Measurements from ENCODE around the gene SH3BGRL. TPM values are rescaled to one million over a fixed set of nuclear protein-coding genes. Genes with fewer than 3 reads are reported as not detected.
"Not testable (repeated sequence)": the region's sequence is repeated elsewhere in the genome, so short reads cannot be mapped to it uniquely, and the experiment has no call there.

Gene SH3BGRL
- polyA plus RNA-seq, 2 donors, result 36.9 to 46.7 TPM

DNA sequence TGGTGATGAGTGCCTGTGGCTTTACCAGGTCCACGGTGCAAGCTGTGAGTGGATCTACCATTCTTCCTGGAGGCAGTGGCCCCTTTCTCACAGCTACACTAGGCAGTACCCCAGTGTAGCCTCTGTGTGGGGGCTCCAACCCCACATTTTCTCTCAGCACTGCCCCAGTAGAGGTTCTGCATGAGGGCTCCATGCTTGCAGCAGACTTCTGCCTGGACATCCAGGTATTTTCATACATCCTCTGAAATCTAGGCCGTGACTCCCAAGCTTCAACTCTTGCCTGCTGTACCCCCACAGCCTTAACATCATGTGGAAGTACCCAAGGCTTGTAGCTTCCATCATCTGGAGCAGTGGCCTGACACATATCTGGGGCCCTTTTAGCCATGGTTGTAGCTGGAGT, 90.1 kb downstream of the SH3BGRL start:
- Histone ChIP-seq H3K4me3 (ENCODE audit: low read depth in 1 of 2, low read length in 2 of 2) (no peak overlapping the region), H3K27ac (ENCODE audit: low read depth in 2 of 2, low read length in 1 of 2) (no peak overlapping the region), H3K27me3 (ENCODE audit: control insufficient read depth in 1 of 2, insufficient read depth in 2 of 2, low read length in 2 of 2) (no peaks in the 10 kb centered on the region), H3K36me3 (ENCODE audit: control insufficient read depth in 2 of 2, insufficient read depth in 2 of 2, low read length in 1 of 2) (peaks cover 0 to 3% of the 10 kb centered on the region in 2 donors), H3K9me3 (ENCODE audit: control insufficient read depth in 2 of 2, insufficient read depth in 1 of 2, low read depth in 1 of 2, low read length in 1 of 2) (peaks cover 3 to 5% of the 10 kb centered on the region in 2 donors), H3K4me1 (ENCODE audit: control insufficient read depth in 2 of 2, insufficient read depth in 2 of 2, low read length in 1 of 2) (no peaks in the 10 kb centered on the region)
- 97 to 98% methylated on average over 2 of the region's 2 CpGs for WGBS, 2 donors

DNA sequence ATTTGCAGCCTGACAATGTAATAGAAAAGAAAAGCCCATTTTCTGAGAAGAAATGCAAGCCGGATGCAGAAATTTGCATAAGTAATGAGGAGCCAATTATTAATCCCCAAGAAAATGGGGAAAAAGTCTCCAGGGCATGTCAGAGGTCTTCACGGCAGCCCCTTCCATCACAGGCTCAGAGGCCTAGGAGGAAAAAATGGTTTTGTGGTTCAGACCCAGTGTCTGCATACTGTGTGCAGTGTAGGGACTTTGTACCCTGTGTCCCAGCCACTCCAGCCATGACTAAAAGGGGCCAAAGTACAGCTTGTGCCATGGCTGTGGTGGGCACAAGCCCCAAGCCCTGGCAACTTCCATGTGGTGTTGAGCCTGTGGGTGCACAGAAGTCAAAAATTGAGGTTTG, 92.2 kb downstream of the SH3BGRL start:
- WGBS, 2 donors, result 93 to 98% methylated on average over 2 of the region's 2 CpGs
- Histone ChIP-seq H3K27me3 (ENCODE audit: control insufficient read depth in 1 of 2, insufficient read depth in 2 of 2, low read length in 2 of 2) (no peaks in the 10 kb centered on the region), H3K27ac (ENCODE audit: low read depth in 2 of 2, low read length in 1 of 2) (no peak overlapping the region)

DNA sequence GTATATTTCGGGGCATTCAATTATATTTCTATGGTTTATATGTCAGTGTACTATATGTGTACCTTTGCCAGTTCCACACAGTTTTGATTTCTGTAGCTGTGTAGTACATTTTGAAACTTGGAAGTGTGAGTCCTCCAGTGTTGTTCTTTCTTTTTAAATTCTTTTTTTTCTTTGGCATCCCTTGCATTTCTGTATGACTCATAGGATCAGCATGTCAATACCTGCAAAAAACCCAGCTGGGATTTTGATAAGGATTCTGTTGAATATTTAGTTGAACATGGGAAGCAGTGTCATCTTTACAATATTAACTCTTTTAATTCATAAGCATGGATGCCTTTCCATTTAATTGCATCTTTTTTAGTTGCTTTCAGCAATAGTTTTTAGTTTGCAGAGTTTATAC, 100.0 kb downstream of the SH3BGRL start:
- Histone ChIP-seq H3K9me3 (ENCODE audit: control insufficient read depth in 2 of 2, insufficient read depth in 1 of 2, low read depth in 1 of 2, low read length in 1 of 2) (no peaks in the 10 kb centered on the region), H3K4me3 (ENCODE audit: low read depth in 1 of 2, low read length in 2 of 2) (no peak overlapping the region), H3K36me3 (ENCODE audit: control insufficient read depth in 2 of 2, insufficient read depth in 2 of 2, low read length in 1 of 2) (no peaks in the 10 kb centered on the region), H3K27ac (ENCODE audit: low read depth in 2 of 2, low read length in 1 of 2) (no peak overlapping the region), H3K27me3 (ENCODE audit: control insufficient read depth in 1 of 2, insufficient read depth in 2 of 2, low read length in 2 of 2) (no peaks in the 10 kb centered on the region), H3K4me1 (ENCODE audit: control insufficient read depth in 2 of 2, insufficient read depth in 2 of 2, low read length in 1 of 2) (no peaks in the 10 kb centered on the region)
- WGBS, 2 donors, result 59 to 64% methylated on average over 1 of the region's 1 CpG

More for the DNA sequence above, 92.2 kb downstream of the SH3BGRL start:
- Histone ChIP-seq H3K4me3 (ENCODE audit: low read depth in 1 of 2, low read length in 2 of 2) (no peak overlapping the region), H3K9me3 (ENCODE audit: control insufficient read depth in 2 of 2, insufficient read depth in 1 of 2, low read depth in 1 of 2, low read length in 1 of 2) (peaks cover 3 to 5% of the 10 kb centered on the region in 2 donors), H3K36me3 (ENCODE audit: control insufficient read depth in 2 of 2, insufficient read depth in 2 of 2, low read length in 1 of 2) (peaks cover 0 to 3% of the 10 kb centered on the region in 2 donors), H3K4me1 (ENCODE audit: control insufficient read depth in 2 of 2, insufficient read depth in 2 of 2, low read length in 1 of 2) (no peaks in the 10 kb centered on the region)

DNA sequence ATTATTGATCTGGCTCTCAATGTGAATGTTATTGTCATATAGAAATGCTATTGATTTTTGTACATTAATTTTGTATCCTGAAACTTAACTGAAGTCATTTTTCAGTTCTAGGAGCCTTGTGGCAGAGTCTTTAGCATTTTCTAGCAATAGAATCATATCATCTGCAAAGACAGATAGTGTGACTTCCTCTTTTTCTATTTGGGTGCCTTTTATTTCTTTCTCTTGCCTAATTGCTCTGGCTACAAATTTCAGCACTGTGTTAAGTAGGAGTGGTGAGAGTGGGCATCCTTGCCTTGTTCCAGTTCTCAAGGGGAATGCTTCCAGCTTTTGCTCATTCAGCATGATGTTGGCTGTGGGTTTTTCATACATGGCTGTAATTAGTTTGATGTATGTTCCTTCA, 102.7 kb downstream of the SH3BGRL start:
- H3K4me1 ChIP-seq (ENCODE audit: control insufficient read depth in 2 of 2, insufficient read depth in 2 of 2, low read length in 1 of 2), result no peaks in the 10 kb centered on the region
- H3K27ac ChIP-seq (ENCODE audit: low read depth in 2 of 2, low read length in 1 of 2), result no peak overlapping the region
- no peaks in the 10 kb centered on the region for H3K27me3 ChIP-seq (ENCODE audit: control insufficient read depth in 1 of 2, insufficient read depth in 2 of 2, low read length in 2 of 2)
- no peaks in the 10 kb centered on the region for H3K36me3 ChIP-seq (ENCODE audit: control insufficient read depth in 2 of 2, insufficient read depth in 2 of 2, low read length in 1 of 2)
- H3K9me3 ChIP-seq (ENCODE audit: control insufficient read depth in 2 of 2, insufficient read depth in 1 of 2, low read depth in 1 of 2, low read length in 1 of 2), result no peaks in the 10 kb centered on the region
- H3K4me3 ChIP-seq (ENCODE audit: low read depth in 1 of 2, low read length in 2 of 2), result no peak overlapping the region

DNA sequence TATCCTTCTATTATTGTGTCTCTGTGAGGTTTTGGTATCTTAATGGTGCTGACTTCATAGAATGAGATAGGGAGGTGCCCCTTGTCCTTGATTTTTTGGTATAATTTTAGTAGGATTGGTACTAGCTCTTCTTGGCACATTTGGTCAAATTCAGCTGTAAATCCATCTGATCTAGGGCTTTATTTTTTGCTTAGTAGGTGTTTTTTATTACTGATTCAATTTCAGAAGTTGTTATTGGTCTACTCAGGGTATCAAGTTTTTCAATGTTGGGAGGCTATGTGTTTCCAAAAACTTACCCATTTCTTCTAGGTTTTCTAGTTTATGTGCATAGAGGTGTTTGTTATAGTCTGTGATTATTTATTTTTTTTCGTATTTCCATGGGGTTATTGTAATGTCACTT, 103.3 kb downstream of the SH3BGRL start:
- WGBS, 2 donors, result 79 to 90% methylated on average over 1 of the region's 1 CpG
- Histone ChIP-seq H3K4me3 (ENCODE audit: low read depth in 1 of 2, low read length in 2 of 2) (no peak overlapping the region), H3K9me3 (ENCODE audit: control insufficient read depth in 2 of 2, insufficient read depth in 1 of 2, low read depth in 1 of 2, low read length in 1 of 2) (no peaks in the 10 kb centered on the region), H3K27me3 (ENCODE audit: control insufficient read depth in 1 of 2, insufficient read depth in 2 of 2, low read length in 2 of 2) (no peaks in the 10 kb centered on the region), H3K4me1 (ENCODE audit: control insufficient read depth in 2 of 2, insufficient read depth in 2 of 2, low read length in 1 of 2) (no peaks in the 10 kb centered on the region), H3K36me3 (ENCODE audit: control insufficient read depth in 2 of 2, insufficient read depth in 2 of 2, low read length in 1 of 2) (no peaks in the 10 kb centered on the region), H3K27ac (ENCODE audit: low read depth in 2 of 2, low read length in 1 of 2) (no peak overlapping the region)

DNA sequence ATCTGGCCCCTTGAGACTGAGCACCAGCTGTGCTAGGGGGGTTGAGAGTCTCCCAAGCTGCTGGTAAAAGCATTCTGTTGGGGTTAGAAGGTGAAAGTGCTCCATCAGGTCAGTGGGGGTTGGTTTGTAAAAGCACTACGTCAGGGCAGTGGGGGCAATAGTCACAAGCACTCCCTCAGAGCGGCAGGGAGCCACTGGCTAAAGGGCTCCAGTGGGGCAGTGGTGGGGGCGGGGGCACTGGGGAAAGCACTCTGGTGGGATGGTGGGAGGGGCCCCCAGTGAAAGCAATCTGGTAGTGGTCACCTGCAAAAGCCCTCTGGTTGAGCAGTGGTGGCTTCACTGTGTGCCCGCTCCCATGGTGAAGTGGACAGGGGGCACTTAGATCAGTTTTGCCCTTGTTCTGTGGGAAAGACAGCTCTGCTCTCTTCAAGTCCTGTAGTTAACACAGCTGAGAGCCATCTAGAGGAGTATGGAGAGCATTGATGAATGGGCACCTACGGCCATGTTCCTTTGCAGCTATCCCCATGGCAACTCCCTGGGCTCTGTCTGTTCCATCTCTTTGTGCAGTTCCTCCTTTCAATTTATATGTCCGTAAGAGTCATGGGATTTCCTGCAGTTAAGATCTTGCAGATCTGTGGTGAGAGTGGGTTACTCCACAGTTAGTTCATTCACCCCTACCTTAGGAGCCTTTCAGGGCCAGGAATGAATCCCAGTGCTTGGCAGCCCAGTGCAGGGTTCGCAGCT, 106.4 kb downstream of the SH3BGRL start:
- no peaks in the 10 kb centered on the region for H3K4me1 ChIP-seq (ENCODE audit: control insufficient read depth in 2 of 2, insufficient read depth in 2 of 2, low read length in 1 of 2)
- 82 to 91% methylated on average over 7 of the region's 7 CpGs for WGBS, 2 donors
- no peaks in the 10 kb centered on the region for H3K27me3 ChIP-seq (ENCODE audit: control insufficient read depth in 1 of 2, insufficient read depth in 2 of 2, low read length in 2 of 2)
- no peaks in the 10 kb centered on the region for H3K9me3 ChIP-seq (ENCODE audit: control insufficient read depth in 2 of 2, insufficient read depth in 1 of 2, low read depth in 1 of 2, low read length in 1 of 2)
- H3K36me3 ChIP-seq (ENCODE audit: control insufficient read depth in 2 of 2, insufficient read depth in 2 of 2, low read length in 1 of 2), result no peaks in the 10 kb centered on the region
- no peak overlapping the region for H3K27ac ChIP-seq (ENCODE audit: low read depth in 2 of 2, low read length in 1 of 2)
- no peak overlapping the region for H3K4me3 ChIP-seq (ENCODE audit: low read depth in 1 of 2, low read length in 2 of 2)

DNA sequence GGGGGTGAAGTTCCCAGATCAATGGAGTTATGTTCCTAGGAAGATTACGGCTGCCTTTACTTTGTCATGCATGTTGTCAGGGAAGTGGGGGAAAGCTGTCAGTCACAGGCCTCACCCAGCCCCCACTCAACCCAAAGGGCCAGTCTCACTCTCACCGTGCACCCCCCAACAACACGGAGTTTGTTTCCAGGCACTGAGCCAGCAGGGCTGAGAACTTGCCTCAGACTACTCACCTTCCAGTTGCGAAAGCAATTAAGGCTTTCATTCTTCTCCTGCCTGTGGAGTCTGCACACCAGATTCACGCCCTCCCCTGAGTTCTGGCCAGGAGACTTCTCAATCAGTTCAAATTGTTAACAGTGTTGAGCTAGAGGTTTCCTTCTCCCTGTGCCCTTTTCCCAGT, 114.3 kb downstream of the SH3BGRL start:
- Histone ChIP-seq H3K27me3 (ENCODE audit: control insufficient read depth in 1 of 2, insufficient read depth in 2 of 2, low read length in 2 of 2) (no peaks in the 10 kb centered on the region), H3K4me1 (ENCODE audit: control insufficient read depth in 2 of 2, insufficient read depth in 2 of 2, low read length in 1 of 2) (no peaks in the 10 kb centered on the region), H3K4me3 (ENCODE audit: low read depth in 1 of 2, low read length in 2 of 2) (no peak overlapping the region), H3K9me3 (ENCODE audit: control insufficient read depth in 2 of 2, insufficient read depth in 1 of 2, low read depth in 1 of 2, low read length in 1 of 2) (no peaks in the 10 kb centered on the region), H3K27ac (ENCODE audit: low read depth in 2 of 2, low read length in 1 of 2) (no peak overlapping the region), H3K36me3 (ENCODE audit: control insufficient read depth in 2 of 2, insufficient read depth in 2 of 2, low read length in 1 of 2) (no peaks in the 10 kb centered on the region)
- 65 to 75% methylated on average over 5 of the region's 5 CpGs for WGBS, 2 donors

DNA sequence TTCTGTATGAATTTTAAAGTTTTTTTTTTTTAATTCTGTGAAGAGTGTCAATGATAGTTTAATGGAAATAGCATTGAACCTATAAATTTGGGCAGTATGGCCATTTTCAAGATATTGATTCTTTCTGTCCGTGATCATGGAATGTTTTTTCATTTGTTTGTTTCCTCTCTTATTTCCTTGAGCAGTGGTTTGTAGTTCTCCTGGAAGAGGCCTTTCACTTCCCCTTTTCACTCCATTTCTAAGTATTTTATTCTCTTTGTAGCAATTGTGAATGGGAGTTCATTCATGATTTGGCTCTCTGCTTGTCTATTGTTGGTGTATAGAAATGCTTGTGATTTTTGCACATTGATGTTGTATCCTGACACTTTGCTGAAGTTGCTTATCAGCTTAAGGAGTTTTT, 129.8 kb downstream of the SH3BGRL start:
- WGBS, 2 donors, result 68 to 92% methylated on average over 1 of the region's 1 CpG

DNA sequence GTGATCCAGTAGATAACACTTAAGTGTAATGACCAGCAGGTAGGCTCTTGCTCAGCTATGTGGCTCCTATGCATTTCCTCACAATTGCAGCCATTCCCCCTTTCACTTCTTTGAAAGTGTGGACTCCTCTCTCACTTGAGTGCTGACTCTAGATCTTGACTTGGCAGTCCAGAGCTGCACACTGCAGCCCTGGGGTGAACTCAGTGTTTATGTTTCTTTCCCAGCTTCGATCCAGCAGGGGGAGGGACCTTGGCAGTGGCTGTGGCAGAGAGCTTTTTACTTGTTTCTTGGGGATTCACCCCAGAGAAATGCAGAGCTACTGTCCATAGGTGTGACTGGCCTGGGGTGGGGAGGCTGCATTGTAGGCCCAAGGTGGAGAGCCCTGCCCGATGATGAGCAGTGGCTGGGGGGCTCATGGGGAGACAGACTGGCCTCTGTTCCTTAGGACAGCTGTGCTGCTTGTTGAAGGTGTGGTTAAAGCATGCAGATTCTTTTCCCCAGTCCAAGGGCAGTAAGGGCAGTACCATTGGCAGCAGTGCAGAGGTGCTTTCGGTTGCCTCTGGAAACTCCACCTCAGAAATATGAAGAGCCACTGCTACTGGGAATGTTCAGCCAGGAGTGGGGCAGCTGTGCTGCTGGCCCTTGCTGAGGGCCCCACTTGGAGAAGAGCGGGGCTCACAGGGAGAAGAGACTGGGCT, 134.7 kb downstream of the SH3BGRL start:
- Histone ChIP-seq H3K36me3 (ENCODE audit: control insufficient read depth in 2 of 2, insufficient read depth in 2 of 2, low read length in 1 of 2) (no peaks in the 10 kb centered on the region), H3K27me3 (ENCODE audit: control insufficient read depth in 1 of 2, insufficient read depth in 2 of 2, low read length in 2 of 2) (no peaks in the 10 kb centered on the region), H3K4me3 (ENCODE audit: low read depth in 1 of 2, low read length in 2 of 2) (no peak overlapping the region), H3K27ac (ENCODE audit: low read depth in 2 of 2, low read length in 1 of 2) (no peak overlapping the region), H3K9me3 (ENCODE audit: control insufficient read depth in 2 of 2, insufficient read depth in 1 of 2, low read depth in 1 of 2, low read length in 1 of 2) (no peaks in the 10 kb centered on the region), H3K4me1 (ENCODE audit: control insufficient read depth in 2 of 2, insufficient read depth in 2 of 2, low read length in 1 of 2) (no peaks in the 10 kb centered on the region)
- 69 to 78% methylated on average over 4 of the region's 4 CpGs for WGBS, 2 donors

More for the DNA sequence above, 129.8 kb downstream of the SH3BGRL start:
- H3K4me1 ChIP-seq (ENCODE audit: control insufficient read depth in 2 of 2, insufficient read depth in 2 of 2, low read length in 1 of 2); H3K4me3 ChIP-seq (ENCODE audit: low read depth in 1 of 2, low read length in 2 of 2); H3K36me3 ChIP-seq (ENCODE audit: control insufficient read depth in 2 of 2, insufficient read depth in 2 of 2, low read length in 1 of 2); H3K9me3 ChIP-seq (ENCODE audit: control insufficient read depth in 2 of 2, insufficient read depth in 1 of 2, low read depth in 1 of 2, low read length in 1 of 2); H3K27ac ChIP-seq (ENCODE audit: low read depth in 2 of 2, low read length in 1 of 2); H3K27me3 ChIP-seq (ENCODE audit: control insufficient read depth in 1 of 2, insufficient read depth in 2 of 2, low read length in 2 of 2): not testable (repeated sequence)

DNA sequence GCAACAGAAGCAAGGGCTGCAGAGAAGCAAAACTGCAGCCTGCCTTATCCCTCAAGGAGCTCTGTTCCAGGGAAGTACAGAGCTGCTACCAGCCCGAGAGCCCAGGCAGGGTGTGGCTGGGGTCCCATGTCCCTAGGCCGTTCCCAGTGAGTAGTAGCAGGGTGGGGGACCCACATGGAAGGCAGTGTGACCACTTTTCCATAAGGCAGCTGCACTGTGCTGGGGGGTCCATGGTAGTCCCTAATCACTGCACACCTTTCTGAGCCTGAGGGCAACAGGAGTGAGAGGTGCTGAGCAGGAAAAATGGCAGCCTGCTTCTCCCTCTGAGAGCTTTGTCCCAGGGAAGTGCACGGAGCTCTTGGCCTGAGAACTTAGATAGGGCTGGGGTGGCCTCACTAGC, 135.9 kb downstream of the SH3BGRL start:
- no peaks in the 10 kb centered on the region for H3K27me3 ChIP-seq (ENCODE audit: control insufficient read depth in 1 of 2, insufficient read depth in 2 of 2, low read length in 2 of 2)
- 84 to 96% methylated on average over 3 of the region's 3 CpGs for WGBS, 2 donors
- no peaks in the 10 kb centered on the region for H3K9me3 ChIP-seq (ENCODE audit: control insufficient read depth in 2 of 2, insufficient read depth in 1 of 2, low read depth in 1 of 2, low read length in 1 of 2)
- H3K36me3 ChIP-seq (ENCODE audit: control insufficient read depth in 2 of 2, insufficient read depth in 2 of 2, low read length in 1 of 2), result no peaks in the 10 kb centered on the region
- H3K4me3 ChIP-seq (ENCODE audit: low read depth in 1 of 2, low read length in 2 of 2), result no peak overlapping the region
- H3K27ac ChIP-seq (ENCODE audit: low read depth in 2 of 2, low read length in 1 of 2), result no peak overlapping the region
- no peaks in the 10 kb centered on the region for H3K4me1 ChIP-seq (ENCODE audit: control insufficient read depth in 2 of 2, insufficient read depth in 2 of 2, low read length in 1 of 2)

All from esophagus (tissue), 2 donors.